Uterus (tissue), 2 donors: ENCODE data around the gene CADM2.

Experiments
- POLR2A ChIP-seq, 2 donors: fragments of 450-650 bp; IDR thresholded peaks; one replicate each; pipeline ENCODE4 v1.6.1; 2016; ENCODE audit warnings: antibody characterized with exemption in 2 of 2, mild to moderate bottlenecking in 1 of 2, moderate library complexity in 1 of 2
- TF ChIP-seq, protein P1 (sequence below), 4 experiments: fragments of 200-600 bp in 2 of 4; fragments of 450-650 bp in 2 of 4; sonication (generic) in 2 of 4; IDR thresholded peaks; one replicate each; pipeline ENCODE4 v1.5.1; 2016 to 2019; ENCODE audit warnings: antibody characterized with exemption in 4 of 4, mild to moderate bottlenecking in 2 of 4, moderate library complexity in 1 of 4

GRCh38 chr3:85508659-85509058 lies 549.9 kb downstream of the CADM2 start:
- TF ChIP-seq, protein P1, sequence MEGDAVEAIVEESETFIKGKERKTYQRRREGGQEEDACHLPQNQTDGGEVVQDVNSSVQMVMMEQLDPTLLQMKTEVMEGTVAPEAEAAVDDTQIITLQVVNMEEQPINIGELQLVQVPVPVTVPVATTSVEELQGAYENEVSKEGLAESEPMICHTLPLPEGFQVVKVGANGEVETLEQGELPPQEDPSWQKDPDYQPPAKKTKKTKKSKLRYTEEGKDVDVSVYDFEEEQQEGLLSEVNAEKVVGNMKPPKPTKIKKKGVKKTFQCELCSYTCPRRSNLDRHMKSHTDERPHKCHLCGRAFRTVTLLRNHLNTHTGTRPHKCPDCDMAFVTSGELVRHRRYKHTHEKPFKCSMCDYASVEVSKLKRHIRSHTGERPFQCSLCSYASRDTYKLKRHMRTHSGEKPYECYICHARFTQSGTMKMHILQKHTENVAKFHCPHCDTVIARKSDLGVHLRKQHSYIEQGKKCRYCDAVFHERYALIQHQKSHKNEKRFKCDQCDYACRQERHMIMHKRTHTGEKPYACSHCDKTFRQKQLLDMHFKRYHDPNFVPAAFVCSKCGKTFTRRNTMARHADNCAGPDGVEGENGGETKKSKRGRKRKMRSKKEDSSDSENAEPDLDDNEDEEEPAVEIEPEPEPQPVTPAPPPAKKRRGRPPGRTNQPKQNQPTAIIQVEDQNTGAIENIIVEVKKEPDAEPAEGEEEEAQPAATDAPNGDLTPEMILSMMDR (IDR thresholded peaks at IDR 0.05) = no peak
- no peak for TF ChIP-seq POLR2A (IDR thresholded peaks at IDR 0.05)
